Cardiac septum (tissue), 1 donor: ENCODE data around the gene PTPN7. TPM values are rescaled to one million over a fixed set of nuclear protein-coding genes. Genes with fewer than 3 reads are reported as not detected.
"Not testable (repeated sequence)": the region's sequence is repeated elsewhere in the genome, so short reads cannot be mapped to it uniquely, and the experiment has no call there.

Experiments used
- DNase-seq: peaks from one replicate; pipeline ENCODE4 v3.0.0-alpha.2; 2020; ENCODE audit warnings: low spot score
- intact Hi-C: fragments of 100-400 bp; cut with DNase I; formaldehyde crosslinking; loops from one replicate; pipeline ENCODE4 v1.14.0; 2022
- total RNA-seq: library from RNA; stranded (reverse); fragmentation: NEBNext Ultra II Directional; extraction: Animal tissue kit (Norgen Biotek cat#: 25700); gene quantifications from one replicate; pipeline ENCODE4 v1.2.1, GENCODE V29; 2021
- donor health status: DM: no; HTN: no; CAD: no.

The PTPN7 gene
- total RNA-seq, 1 donor from 2014 or later: 1.2 TPM

GRCh38 chr1:202157945-202158344, 2.5 kb downstream of the PTPN7 start:
- intact Hi-C loops: no loop called here
- DNase-seq: no peak

- DNase-seq: no peak
- intact Hi-C loops: no loop called here
Measured at GRCh38 chr1:202156590-202156989, 3.8 kb downstream of the PTPN7 start.

- intact Hi-C loops: no loop called here
- DNase-seq: no peak
Measured at GRCh38 chr1:202155478-202156021, 4.9 kb downstream of the PTPN7 start.

- intact Hi-C loops: no loop called here
- DNase-seq: no peak
Measured at GRCh38 chr1:202154766-202155477, 5.5 kb downstream of the PTPN7 start.

- no peak for DNase-seq
- intact Hi-C loops: no loop called here
Measured at GRCh38 chr1:202154148-202154765, 6.1 kb downstream of the PTPN7 start.

- DNase-seq: no peak
- intact Hi-C loops: no loop called here
Measured at GRCh38 chr1:202153284-202153683, 7.1 kb downstream of the PTPN7 start.

- no peak for DNase-seq
- intact Hi-C loops: no loop called here
Measured at GRCh38 chr1:202152399-202152798, 8.0 kb downstream of the PTPN7 start.

GRCh38 chr1:202151045-202151444, 9.4 kb downstream of the PTPN7 start:
- intact Hi-C loops: no loop called here
- no peak for DNase-seq

GRCh38 chr1:202150602-202151001, 9.8 kb downstream of the PTPN7 start:
- DNase-seq: no peak
- intact Hi-C loops: no loop called here

- intact Hi-C loops: no loop called here
- DNase-seq: no peak
Measured at GRCh38 chr1:202150187-202150586, 10.2 kb downstream of the PTPN7 start.

- DNase-seq: no peak
Measured at GRCh38 chr1:202149566-202149965, 10.8 kb downstream of the PTPN7 start.

GRCh38 chr1:202148391-202148790, 12.0 kb downstream of the PTPN7 start:
- no peak for DNase-seq
- intact Hi-C loops: no loop called here

More at GRCh38 chr1:202149566-202149965, 10.8 kb downstream of the PTPN7 start:
- intact Hi-C loops: no loop called here

GRCh38 chr1:202146993-202147392, 13.4 kb downstream of the PTPN7 start:
- DNase-seq: no peak

GRCh38 chr1:202146279-202146678, 14.1 kb downstream of the PTPN7 start:
- DNase-seq: no peak
- intact Hi-C loops: no loop called here

More at GRCh38 chr1:202146993-202147392, 13.4 kb downstream of the PTPN7 start:
- intact Hi-C loops: no loop called here

GRCh38 chr1:202145744-202146140, 14.7 kb downstream of the PTPN7 start:
- intact Hi-C loops, DNase-seq: not testable (repeated sequence)

- no peak for DNase-seq
- intact Hi-C loops: no loop called here
Measured at GRCh38 chr1:202145068-202145743, 15.2 kb downstream of the PTPN7 start.

- intact Hi-C loops: no loop called here
- peak; percentile 92 for DNase-seq
Measured at GRCh38 chr1:202144402-202145067, 15.9 kb downstream of the PTPN7 start, which contains the start of gene ARL8A. Gene ARL8A, minus strand, starts transcription at chr1:202144737. Its CDS starts 165 bp downstream, at chr1:202144572.

- intact Hi-C loops: no loop called here
- DNase-seq: peak; percentile 81
Measured at GRCh38 chr1:202143768-202144401, 16.5 kb downstream of the PTPN7 start.

GRCh38 chr1:202143011-202143767, 17.2 kb downstream of the PTPN7 start:
- DNase-seq: no peak
- intact Hi-C loops: no loop called here
